Measurements from ENCODE around the gene TCF7.

Gene TCF7

GRCh38 chr5:134091626-134092121 lies 22.8 kb upstream of the TCF7 start:
- no peak overlapping the region for H3K4me3 ChIP-seq (ENCODE audit: low read depth, low read length)
- DNase-seq (ENCODE audit: low read depth) = no peak
- no peak for TF ChIP-seq CTCF (IDR thresholded peaks at IDR 0.05; ENCODE audit: control insufficient read depth, extremely low read depth, insufficient read depth)

- H3K4me3 ChIP-seq (ENCODE audit: low read depth, low read length) = no peak overlapping the region
- TF ChIP-seq CTCF (IDR thresholded peaks at IDR 0.05; ENCODE audit: control insufficient read depth, extremely low read depth, insufficient read depth) = no peak
- peak; percentile 1 for DNase-seq (ENCODE audit: low read depth)
Observed at GRCh38 chr5:134092875-134093274, 21.6 kb upstream of the TCF7 start.

GRCh38 chr5:134093351-134093750 lies 21.1 kb upstream of the TCF7 start:
- H3K4me3 ChIP-seq (ENCODE audit: low read depth, low read length) = no peak overlapping the region
- no peak for TF ChIP-seq CTCF (IDR thresholded peaks at IDR 0.05; ENCODE audit: control insufficient read depth, extremely low read depth, insufficient read depth)
- DNase-seq (ENCODE audit: low read depth) = no peak

- DNase-seq (ENCODE audit: low read depth) = no peak
- H3K4me3 ChIP-seq (ENCODE audit: low read depth, low read length) = no peak overlapping the region
- no peak for TF ChIP-seq CTCF (IDR thresholded peaks at IDR 0.05; ENCODE audit: control insufficient read depth, extremely low read depth, insufficient read depth)
Observed at GRCh38 chr5:134095293-134095692, 19.2 kb upstream of the TCF7 start.

GRCh38 chr5:134095887-134096589 lies 18.4 kb upstream of the TCF7 start:
- no peak for TF ChIP-seq CTCF (IDR thresholded peaks at IDR 0.05; ENCODE audit: control insufficient read depth, extremely low read depth, insufficient read depth)
- no peak for DNase-seq (ENCODE audit: low read depth)
- H3K4me3 ChIP-seq (ENCODE audit: low read depth, low read length) = no peak overlapping the region

- TF ChIP-seq CTCF (IDR thresholded peaks at IDR 0.05; ENCODE audit: control insufficient read depth, extremely low read depth, insufficient read depth) = no peak
- no peak overlapping the region for H3K4me3 ChIP-seq (ENCODE audit: low read depth, low read length)
- DNase-seq (ENCODE audit: low read depth) = no peak
Observed at GRCh38 chr5:134097211-134097749, 17.2 kb upstream of the TCF7 start.

GRCh38 chr5:134098690-134099089 lies 15.8 kb upstream of the TCF7 start:
- no peak for DNase-seq (ENCODE audit: low read depth)
- no peak for TF ChIP-seq CTCF (IDR thresholded peaks at IDR 0.05; ENCODE audit: control insufficient read depth, extremely low read depth, insufficient read depth)
- no peak overlapping the region for H3K4me3 ChIP-seq (ENCODE audit: low read depth, low read length)
